GM23338 (cell line): ENCODE data around the gene TM4SF5. TPM values are rescaled to one million over a fixed set of nuclear protein-coding genes. Genes with fewer than 3 reads are reported as not detected.

Experiments
- ATAC-seq: fragments of 200-7000 bp; cut with Tn5 transposase; 3 replicates; pipeline ENCODE4 v1.9.1; 2020
- DNase-seq: peaks from one replicate; pipeline ENCODE4 v3.0.0-alpha.2; 2015; ENCODE audit warnings: low spot score
- H2AFZ ChIP-seq: fragments of 200-600 bp; sonication (generic); 2 replicates; pipeline ENCODE4 v1.8.0; 2016; ENCODE audit warnings: antibody characterized with exemption, mild to moderate bottlenecking, moderate library complexity
- H3F3A ChIP-seq: fragments of 200-600 bp; sonication (generic); replicated peaks from 2 replicates; pipeline ENCODE4 v1.8.0; 2017; ENCODE audit warnings: antibody characterized with exemption, mixed run types, low read depth
- H3K27ac ChIP-seq: fragments of 200-600 bp; sonication (generic); 2 replicates; pipeline ENCODE4 v1.6.1; 2016; ENCODE audit warnings: low read depth
- H3K27me3 ChIP-seq: fragments of 200-600 bp; sonication (generic); 2 replicates; pipeline ENCODE4 v1.8.0; 2016; ENCODE audit warnings: mild to moderate bottlenecking, mixed run types, moderate library complexity; ENCODE audit not compliant: insufficient read depth
- H3K36me3 ChIP-seq: fragments of 200-600 bp; sonication (generic); 2 replicates; pipeline ENCODE4 v1.8.0; 2016; ENCODE audit warnings: mild to moderate bottlenecking; ENCODE audit not compliant: insufficient read depth
- H3K4me1 ChIP-seq: fragments of 200-600 bp; sonication (generic); 2 replicates; pipeline ENCODE4 v1.8.0; 2016; ENCODE audit warnings: mild to moderate bottlenecking, moderate library complexity; ENCODE audit not compliant: insufficient read depth
- H3K4me2 ChIP-seq: fragments of 200-600 bp; sonication (generic); 2 replicates; pipeline ENCODE4 v1.7.1; 2017; ENCODE audit warnings: mixed run types
- H3K4me3 ChIP-seq: fragments of 200-600 bp; sonication (generic); 2 replicates; pipeline ENCODE4 v1.6.1; 2016; ENCODE audit warnings: mixed run types
- H3K79me2 ChIP-seq: fragments of 200-600 bp; sonication (generic); replicated peaks from 2 replicates; pipeline ENCODE4 v1.8.0; 2017; ENCODE audit warnings: mild to moderate bottlenecking; ENCODE audit not compliant: insufficient read depth
- H3K9me2 ChIP-seq: fragments of 200-600 bp; sonication (generic); 2 replicates; pipeline ENCODE4 v1.8.0; 2017; ENCODE audit not compliant: insufficient read depth
- H4K20me1 ChIP-seq: fragments of 200-600 bp; sonication (generic); replicated peaks from 2 replicates; pipeline ENCODE4 v1.8.0; 2017; ENCODE audit warnings: mild to moderate bottlenecking; ENCODE audit not compliant: insufficient read depth
- H3K27ac Mint-ChIP-seq: 2 replicates; pipeline ENCODE4 v1.8.0; 2020; ENCODE audit warnings: inconsistent platforms, mild to moderate bottlenecking, moderate library complexity, mixed read lengths
- H3K27me3 Mint-ChIP-seq: 3 replicates; pipeline ENCODE4 v1.8.0; 2022; ENCODE audit warnings: low read depth, mild to moderate bottlenecking, moderate library complexity, mixed read lengths, inconsistent platforms; ENCODE audit not compliant: insufficient read depth, poor library complexity
- H3K36me3 Mint-ChIP-seq: 3 replicates; pipeline ENCODE4 v1.8.0; 2021; ENCODE audit warnings: low read depth, mild to moderate bottlenecking, inconsistent platforms, moderate library complexity, mixed read lengths
- H3K4me1 Mint-ChIP-seq: 3 replicates; pipeline ENCODE4 v1.8.0; 2020; ENCODE audit warnings: mild to moderate bottlenecking, inconsistent platforms, mixed read lengths
- H3K4me3 Mint-ChIP-seq: 3 replicates; pipeline ENCODE4 v1.8.0; 2021; ENCODE audit warnings: moderate library complexity, mild to moderate bottlenecking, inconsistent platforms, mixed read lengths
- H3K9me3 Mint-ChIP-seq: 3 replicates; pipeline ENCODE4 v1.8.0; 2020; ENCODE audit warnings: moderate library complexity, mild to moderate bottlenecking, inconsistent platforms, mixed read lengths
- CREB1 ChIP-seq: fragments of 250-450 bp; sonication (Bioruptor Pico); IDR thresholded peaks from 2 replicates; pipeline ENCODE4 v1.5.0; 2020; ENCODE audit warnings: low read depth, mild to moderate bottlenecking, moderate library complexity
- CTCF ChIP-seq, 2 experiments: fragments of 200-600 bp in 1 of 2; sonication (generic) in 1 of 2; conservative IDR thresholded peaks; 2 replicates each; pipeline versions ENCODE4 v1.5.1 to v1.6.1; 2016 to 2017; ENCODE audit warnings: antibody characterized with exemption in 2 of 2, low read depth in 2 of 2, mild to moderate bottlenecking in 2 of 2, moderate library complexity in 1 of 2
- ETS1 ChIP-seq: IDR thresholded peaks from 2 replicates; pipeline ENCODE4 v1.6.1; 2016; ENCODE audit warnings: antibody characterized with exemption
- EZH2 ChIP-seq: fragments of 200-600 bp; sonication (generic); IDR thresholded peaks from one replicate; pipeline ENCODE4 v1.8.0; 2017; ENCODE audit warnings: antibody characterized with exemption, mild to moderate bottlenecking, low read depth; ENCODE audit not compliant: unreplicated experiment
- EZH2phosphoT487 ChIP-seq: fragments of 200-600 bp; sonication (generic); IDR thresholded peaks from one replicate; pipeline ENCODE4 v1.8.1; 2018; ENCODE audit warnings: antibody characterized with exemption; ENCODE audit not compliant: unreplicated experiment
- JUNB ChIP-seq: IDR thresholded peaks from one replicate; pipeline ENCODE4 v1.6.1; 2016; ENCODE audit warnings: antibody characterized with exemption; ENCODE audit not compliant: unreplicated experiment
- NANOG ChIP-seq: IDR thresholded peaks from 2 replicates; pipeline ENCODE4 v1.6.1; 2016; ENCODE audit warnings: antibody characterized with exemption, borderline replicate concordance
- POLR2AphosphoS5 ChIP-seq: IDR thresholded peaks from 2 replicates; pipeline ENCODE4 v1.6.1; 2016; ENCODE audit warnings: antibody characterized with exemption, low read depth
- REST ChIP-seq: IDR thresholded peaks from one replicate; pipeline ENCODE4 v1.6.1; 2018; ENCODE audit warnings: antibody characterized with exemption; ENCODE audit not compliant: unreplicated experiment
- STAT1 ChIP-seq: IDR thresholded peaks from one replicate; pipeline ENCODE4 v1.6.1; 2016; ENCODE audit warnings: antibody characterized with exemption; ENCODE audit not compliant: unreplicated experiment
- ZNF114 ChIP-seq: fragments of 250-450 bp; sonication (Bioruptor Pico); IDR thresholded peaks from 2 replicates; pipeline ENCODE4 v1.5.0; 2020; ENCODE audit warnings: mild to moderate bottlenecking, moderate library complexity
- ZNF331 ChIP-seq: fragments of 250-450 bp; sonication (Bioruptor Pico); IDR thresholded peaks from 2 replicates; pipeline ENCODE4 v1.5.0; 2020; ENCODE audit warnings: low read depth, mild to moderate bottlenecking, moderate library complexity
- ZNF462 ChIP-seq: fragments of 250-450 bp; sonication (Bioruptor Pico); IDR thresholded peaks from 2 replicates; pipeline ENCODE4 v1.5.0; 2020; ENCODE audit warnings: mild to moderate bottlenecking, moderate library complexity
- polyA plus RNA-seq: library from polyadenylated mRNA; unstranded; fragments of >200 nt; fragmentation: Nextera tagmentation; extraction: Ambion mirVana; gene quantifications from 2 replicates; pipeline ENCODE4 v1.2.1, GENCODE V29; 2016
- total RNA-seq: library from RNA; depleted of rRNA; stranded (reverse); fragments of >200 nt; shearing (Covaris generic); gene quantifications from 2 replicates; pipeline ENCODE4 v1.2.3, GENCODE V29; 2014

TM4SF5 gene
- total and polyA plus RNA-seq, 2 experiments from 2014 or later, result not detected

GRCh38 chr17:4759776-4760236 lies 11.9 kb upstream of the TM4SF5 start:
- no peak overlapping the region for H3K27ac ChIP-seq
- H4K20me1 ChIP-seq, result no peaks in the 10 kb centered on the region
- H3K27me3 Mint-ChIP-seq, result peaks cover 3% of the 10 kb centered on the region
- ATAC-seq, result no peak
- no peak overlapping the region for H3K27ac Mint-ChIP-seq
- no peaks in the 10 kb centered on the region for H3K36me3 ChIP-seq
- no peak overlapping the region for H3K4me3 Mint-ChIP-seq
- H2AFZ ChIP-seq, result no peak overlapping the region
- no peaks in the 10 kb centered on the region for H3K27me3 ChIP-seq
- DNase-seq, result no peak
- TF ChIP-seq ZNF462 (no peak), ETS1 (no peak), ZNF331 (CRISPR knock-in tag) (no peak), JUNB (no peak), EZH2 (no peak), CREB1 (CRISPR knock-in tag) (no peak), CTCF (conservative IDR thresholded peaks at IDR 0.05; ENCODE audit: low read depth in 2 of 2) (no peak), STAT1 (no peak), NANOG (no peak), POLR2AphosphoS5 (no peak), REST (no peak), EZH2phosphoT487 (no peak), ZNF114 (CRISPR knock-in tag) (no peak)
- H3F3A ChIP-seq, result 0 out of 2 replicates have a peak, but pooled peaks cover 2% of the 10 kb centered on the region
- no peak overlapping the region for H3K4me3 ChIP-seq
- no peaks in the 10 kb centered on the region for H3K4me1 Mint-ChIP-seq
- no peaks in the 10 kb centered on the region for H3K4me1 ChIP-seq
- no peaks in the 10 kb centered on the region for H3K79me2 ChIP-seq
- no peak overlapping the region for H3K4me2 ChIP-seq
- H3K9me3 Mint-ChIP-seq, result no peaks in the 10 kb centered on the region
- no peaks in the 10 kb centered on the region for H3K9me2 ChIP-seq
- no peaks in the 10 kb centered on the region for H3K36me3 Mint-ChIP-seq
